Measurements from ENCODE around the gene EEF2K. TPM values are rescaled to one million over a fixed set of nuclear protein-coding genes. Genes with fewer than 3 reads are reported as not detected.
A peak's percentile ranks its signal among the peaks of the same experiment; 100 is the strongest.

The EEF2K gene
- total and polyA plus RNA-seq, 2 of the 13 experiments (the other 11 are each of a cell fraction or from before 2014, with no cell fraction given) = 22.0 to 23.8 TPM

- TF ChIP-seq ZBTB44 (CRISPR knock-in tag; IDR thresholded peaks at IDR 0.05) (peak; percentile 21; the same call in 1 of the 2 replicates), ZNF282 (IDR thresholded peaks at IDR 0.05; ENCODE audit: partially characterized antibody) (no peak), ZNF724P (CRISPR knock-in tag; IDR thresholded peaks at IDR 0.05; ENCODE audit: borderline replicate concordance) (peak; percentile 98), HNRNPLL (IDR thresholded peaks at IDR 0.05; ENCODE audit: low read depth, low read length, poor library complexity, severe bottlenecking) (peak; percentile 46), GPN1 (CRISPR knock-in tag; IDR thresholded peaks at IDR 0.05; ENCODE audit: borderline replicate concordance) (peak; percentile 83; the same call in 1 of the 2 replicates), ZNF251 (CRISPR knock-in tag; IDR thresholded peaks at IDR 0.05) (peak; percentile 74; the same call in 1 of the 2 replicates), SUZ12 (IDR thresholded peaks at IDR 0.05; ENCODE audit: low read depth, low read length) (no peak), ZFP37 (CRISPR knock-in tag; IDR thresholded peaks at IDR 0.05; ENCODE audit: borderline replicate concordance) (no peak), ETV5 (CRISPR knock-in tag; IDR thresholded peaks at IDR 0.05; ENCODE audit: borderline replicate concordance) (peak; percentile 33), MTF1 (CRISPR knock-in tag; IDR thresholded peaks at IDR 0.05) (no peak), ZNF615 (CRISPR knock-in tag; IDR thresholded peaks at IDR 0.05; ENCODE audit: borderline replicate concordance) (0 out of 2 replicates have a peak, but pooled peaks have one; percentile 26), ZNF30 (CRISPR knock-in tag; IDR thresholded peaks at IDR 0.05) (no peak), ZNF224 (CRISPR knock-in tag; IDR thresholded peaks at IDR 0.05) (0 out of 2 replicates have a peak, but pooled peaks have one; percentile 28), MEIS1 (CRISPR knock-in tag; IDR thresholded peaks at IDR 0.05; ENCODE audit: borderline replicate concordance) (peak; percentile 95), ZNF660 (CRISPR knock-in tag; IDR thresholded peaks at IDR 0.05; ENCODE audit: borderline replicate concordance, low read depth) (no peak), MXI1 (IDR thresholded peaks at IDR 0.05; ENCODE audit: borderline replicate concordance, low read depth, low read length) (peak; percentile 94; the same call in 2 of the 3 replicates), ZBTB49 (CRISPR knock-in tag; IDR thresholded peaks at IDR 0.05; ENCODE audit: borderline replicate concordance) (no peak), SP5 (CRISPR knock-in tag; IDR thresholded peaks at IDR 0.05; ENCODE audit: borderline replicate concordance, low read depth) (peak; percentile 83), ATM (IDR thresholded peaks at IDR 0.05; ENCODE audit: borderline replicate concordance) (no peak), FOXP1 (IDR thresholded peaks at IDR 0.05) (no peak), FOXP1 (CRISPR knock-in tag; IDR thresholded peaks at IDR 0.05) (peak; percentile 6; the same call in 1 of the 2 replicates), MED1 (CRISPR knock-in tag; IDR thresholded peaks at IDR 0.05) (peak; percentile 88), STAG1 (CRISPR knock-in tag; IDR thresholded peaks at IDR 0.05) (peak; percentile 18; the same call in 1 of the 2 replicates), SOX13 (IDR thresholded peaks at IDR 0.05) (no peak), SOX13 (CRISPR knock-in tag; conservative IDR thresholded peaks at IDR 0.05 in 1 of 2, IDR thresholded peaks at IDR 0.05 in 1 of 2) (peak in 1 of 2 experiments; percentile 34; a peak in 1 of 4 replicates), ZNF232 (CRISPR knock-in tag; IDR thresholded peaks at IDR 0.05; ENCODE audit: borderline replicate concordance) (peak; percentile 63), ZNF777 (CRISPR knock-in tag; IDR thresholded peaks at IDR 0.05) (peak; percentile 98), ZNF550 (CRISPR knock-in tag; IDR thresholded peaks at IDR 0.05; ENCODE audit: borderline replicate concordance) (peak; percentile 95; the same call in 1 of the 2 replicates), KLF16 (CRISPR knock-in tag; IDR thresholded peaks at IDR 0.05) (peak; percentile 59 to 76; a peak in 3 of 4 replicates)
Measured at GRCh38 chr16:22190081-22190775, 15.8 kb upstream of the EEF2K start (continued).

All from HepG2 (cell line).